Measurements from ENCODE around the gene FAM161B.

- TF ChIP-seq CTCF (IDR thresholded peaks at IDR 0.05), result no peak
- TF ChIP-seq POLR2A (IDR thresholded peaks at IDR 0.05), result no peak
Measured at GRCh38 chr14:73965216-73965615, 15.3 kb upstream of the FAM161B start.
